GM23248 (cell line): ENCODE data around the gene MORN1. TPM values are rescaled to one million over a fixed set of nuclear protein-coding genes. Genes with fewer than 3 reads are reported as not detected.

Source experiments
- DNase-seq: peaks from one replicate; pipeline ENCODE4 v3.0.0-alpha.2; 2015
- H2AFZ ChIP-seq: fragments of 200-600 bp; sonication (generic); 2 replicates; pipeline ENCODE4 v1.6.1; 2016; ENCODE audit warnings: antibody characterized with exemption
- H3F3A ChIP-seq: fragments of 200-600 bp; sonication (generic); 2 replicates; pipeline ENCODE4 v1.6.1; 2016; ENCODE audit warnings: mild to moderate bottlenecking, antibody characterized with exemption, mixed run types; ENCODE audit not compliant: insufficient read depth
- H3K27ac ChIP-seq: fragments of 200-600 bp; sonication (generic); 2 replicates; pipeline ENCODE4 v1.5.1; 2016; ENCODE audit warnings: mild to moderate bottlenecking
- H3K27me3 ChIP-seq: fragments of 200-600 bp; sonication (generic); replicated peaks from 2 replicates; pipeline ENCODE4 v1.6.1; 2016; ENCODE audit warnings: mild to moderate bottlenecking; ENCODE audit not compliant: insufficient read depth
- H3K36me3 ChIP-seq: fragments of 200-600 bp; sonication (generic); 2 replicates; pipeline ENCODE4 v1.6.1; 2016; ENCODE audit warnings: low read depth, mild to moderate bottlenecking
- H3K4me1 ChIP-seq: fragments of 200-600 bp; sonication (generic); 2 replicates; pipeline ENCODE4 v1.6.1; 2016; ENCODE audit warnings: mild to moderate bottlenecking; ENCODE audit not compliant: insufficient read depth
- H3K4me2 ChIP-seq: fragments of 200-600 bp; sonication (generic); one replicate; pipeline ENCODE4 v1.6.1; 2016; ENCODE audit warnings: mild to moderate bottlenecking; ENCODE audit not compliant: unreplicated experiment
- H3K4me3 ChIP-seq: fragments of 200-600 bp; sonication (generic); 2 replicates; pipeline ENCODE4 v1.5.1; 2016; ENCODE audit warnings: mild to moderate bottlenecking
- H3K79me2 ChIP-seq: fragments of 200-600 bp; sonication (generic); 2 replicates; pipeline ENCODE4 v1.6.1; 2016; ENCODE audit warnings: mild to moderate bottlenecking; ENCODE audit not compliant: insufficient read depth
- H3K9ac ChIP-seq: fragments of 200-600 bp; sonication (generic); 2 replicates; pipeline ENCODE4 v1.6.1; 2016; ENCODE audit warnings: mild to moderate bottlenecking
- H3K9me2 ChIP-seq: fragments of 200-600 bp; sonication (generic); 2 replicates; pipeline ENCODE4 v1.6.1; 2016; ENCODE audit warnings: mixed run types, mild to moderate bottlenecking, moderate library complexity; ENCODE audit not compliant: insufficient read depth
- H3K9me3 ChIP-seq: fragments of 200-600 bp; sonication (generic); one replicate; pipeline ENCODE4 v1.6.1; 2017; ENCODE audit warnings: low read depth
- H4K20me1 ChIP-seq: fragments of 200-600 bp; sonication (generic); 2 replicates; pipeline ENCODE4 v1.6.0; 2016; ENCODE audit not compliant: insufficient read depth
- EZH2 ChIP-seq: fragments of 200-600 bp; sonication (generic); IDR thresholded peaks from 2 replicates; pipeline ENCODE4 v1.6.1; 2018; ENCODE audit warnings: antibody characterized with exemption, mild to moderate bottlenecking; ENCODE audit not compliant: insufficient read depth, poor library complexity, severe bottlenecking
- EZH2phosphoT487 ChIP-seq: fragments of 200-600 bp; sonication (generic); IDR thresholded peaks from 2 replicates; pipeline ENCODE4 v1.6.1; 2018; ENCODE audit warnings: antibody characterized with exemption, moderate library complexity, mild to moderate bottlenecking, low read depth; ENCODE audit not compliant: insufficient read depth
- WGBS, 2 experiments: methylation state at CpG; one replicate each; pipeline ENCODE4 v1.1.6; 2015 to 2017; ENCODE audit warnings: low lambda C conversion rate in 2 of 2, low coverage in 1 of 2; ENCODE audit errors: missing lambda C conversion rate in 2 of 2; 5-methylcytosine and 5-hydroxymethylcytosine counted together
- in situ Hi-C: fragments of 300-500 bp; cut with MboI; formaldehyde crosslinking; loops from 2 replicates; pipeline ENCODE4 v1.15.0; 2020
- polyA plus RNA-seq: library from polyadenylated mRNA; unstranded; fragments of >200 nt; fragmentation: Nextera tagmentation; extraction: Ambion mirVana; gene quantifications from 2 replicates; pipeline ENCODE4 v1.2.1, GENCODE V29; 2016
- total RNA-seq: library from RNA; depleted of rRNA; stranded (reverse); fragments of >200 nt; shearing (Covaris generic); gene quantifications from 2 replicates; pipeline ENCODE4 v1.2.3, GENCODE V29; 2014

Gene MORN1
- total and polyA plus RNA-seq, 2 experiments from 2014 or later: 7.2 to 8.8 TPM

DNA sequence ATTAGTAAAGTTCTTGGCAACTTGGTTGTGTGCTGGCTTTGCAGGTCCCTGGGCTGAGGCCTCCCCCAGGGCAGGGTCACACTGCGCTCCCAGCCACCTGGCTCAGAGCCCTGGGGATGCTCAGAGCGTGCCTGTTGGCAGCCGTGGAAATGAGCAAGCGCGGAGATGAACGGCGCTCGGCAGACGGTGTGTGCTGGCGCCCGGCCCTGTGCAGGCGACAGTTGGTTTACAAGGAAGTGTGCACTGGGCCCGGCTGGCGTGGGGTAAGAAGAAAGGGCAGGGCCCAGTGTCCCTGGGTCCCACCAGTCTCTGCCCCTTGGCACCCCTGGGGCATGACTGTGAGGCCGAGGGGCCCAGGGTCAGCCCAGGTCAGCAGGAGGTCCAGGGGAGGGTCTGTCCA is 46.7 kb upstream of the MORN1 start:
- Histone ChIP-seq H3F3A (no peaks in the 10 kb centered on the region), H4K20me1 (no peaks in the 10 kb centered on the region), H3K36me3 (no peaks in the 10 kb centered on the region), H3K79me2 (no peaks in the 10 kb centered on the region), H3K4me1 (no peaks in the 10 kb centered on the region), H3K9ac (no peak overlapping the region), H3K27me3 (peaks cover 28% of the 10 kb centered on the region), H2AFZ (no peak overlapping the region), H3K9me2 (no peaks in the 10 kb centered on the region), H3K4me2 (no peak overlapping the region), H3K27ac (no peak overlapping the region), H3K9me3 (no peaks in the 10 kb centered on the region), H3K4me3 (no peak overlapping the region)
- WGBS, 2 experiments: 37 to 52% methylated on average over 15 of the region's 15 CpGs
- DNase-seq: peak; percentile 36
- TF ChIP-seq EZH2 (no peak), EZH2phosphoT487 (no peak)
- in situ Hi-C loops: no loop called here

DNA sequence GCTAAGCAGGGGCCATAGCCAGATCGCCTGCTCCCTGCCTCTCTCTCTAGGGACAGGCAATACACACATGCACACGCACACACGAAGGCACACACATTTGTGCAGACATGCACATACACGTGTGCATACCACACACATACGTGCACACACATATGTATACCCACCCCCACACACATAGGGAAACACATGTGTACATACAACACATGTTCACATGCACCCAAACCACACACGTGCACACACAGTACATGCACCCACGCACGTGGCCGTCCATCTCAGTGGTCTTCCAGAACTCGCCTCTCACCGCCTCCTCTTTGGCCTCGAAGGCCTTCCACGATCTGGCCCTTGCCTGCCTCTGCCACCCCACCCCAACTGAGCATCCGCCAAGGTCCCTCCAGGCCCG is 46.3 kb upstream of the MORN1 start:
- Histone ChIP-seq H3K4me2 (no peak overlapping the region), H3K27ac (no peak overlapping the region), H2AFZ (no peak overlapping the region), H4K20me1 (no peaks in the 10 kb centered on the region), H3K9me3 (no peaks in the 10 kb centered on the region), H3F3A (no peaks in the 10 kb centered on the region), H3K36me3 (no peaks in the 10 kb centered on the region), H3K9me2 (no peaks in the 10 kb centered on the region), H3K4me3 (no peak overlapping the region), H3K9ac (no peak overlapping the region), H3K79me2 (no peaks in the 10 kb centered on the region), H3K27me3 (peaks cover 24% of the 10 kb centered on the region), H3K4me1 (no peaks in the 10 kb centered on the region)
- DNase-seq: no peak
- WGBS, 2 experiments: 39 to 44% methylated on average over 15 of the region's 15 CpGs
- no peak for TF ChIP-seq EZH2phosphoT487
- TF ChIP-seq EZH2: no peak
- in situ Hi-C loops: no loop called here

DNA sequence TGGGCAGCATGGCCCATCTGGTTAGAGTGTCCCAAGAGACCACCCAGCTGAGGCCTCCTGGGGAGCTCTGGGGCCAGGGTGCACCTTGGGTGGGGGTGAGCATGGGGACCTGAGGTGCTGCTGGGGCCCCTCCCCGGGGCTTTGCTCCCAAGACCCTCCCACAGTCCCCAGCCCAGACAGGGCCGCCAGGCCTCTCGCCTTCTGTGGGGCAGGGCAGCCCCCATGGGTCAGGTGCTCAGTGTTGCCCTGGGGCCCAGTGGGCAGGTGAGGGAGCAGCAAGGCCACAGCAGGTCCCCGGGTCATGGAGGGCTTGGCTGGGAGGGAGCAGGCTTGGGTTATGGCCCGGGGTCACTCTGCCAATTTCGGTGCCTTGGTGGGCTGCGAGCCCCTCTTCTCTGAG is 45.5 kb upstream of the MORN1 start:
- 65 to 76% methylated on average over 4 to 7 of the region's 7 CpGs for WGBS, 2 experiments
- in situ Hi-C loops: no loop called here
- H3K27me3 ChIP-seq: peaks cover 21% of the 10 kb centered on the region

DNA sequence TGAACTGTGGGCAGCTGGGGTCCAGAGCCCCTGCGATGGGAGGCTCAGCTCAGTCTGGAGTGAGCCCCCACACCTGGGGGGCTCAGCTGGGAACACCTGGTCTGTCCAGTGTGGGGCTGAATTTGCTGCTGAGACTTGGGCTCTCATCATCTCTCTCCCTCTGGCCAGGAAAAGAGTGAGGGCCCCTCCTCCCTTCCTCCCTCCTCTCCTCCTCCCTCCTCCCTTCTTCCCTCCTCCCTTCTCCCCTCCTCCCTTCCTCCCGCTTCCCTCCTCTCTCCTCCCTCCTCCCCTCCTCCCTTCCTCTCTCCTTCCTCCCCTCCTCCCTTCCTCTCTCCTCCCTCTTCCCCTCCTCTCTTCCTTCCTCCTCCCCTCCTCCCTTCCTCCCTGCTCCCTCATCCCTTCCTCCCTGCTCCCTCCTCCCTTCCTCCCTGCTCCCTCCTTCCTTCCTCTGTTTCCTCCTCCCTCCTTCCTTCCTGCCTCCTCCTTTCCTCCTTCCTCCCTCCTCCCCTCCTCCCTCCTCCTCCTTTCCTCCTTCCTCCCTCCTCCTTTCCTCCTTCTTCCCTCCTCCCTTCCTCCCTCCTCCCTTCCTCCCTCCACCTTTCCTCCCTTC is 44.5 kb upstream of the MORN1 start:
- WGBS, 2 experiments: 0% methylated on average over 1 to 2 of the region's 2 CpGs

More for the DNA sequence above, 45.5 kb upstream of the MORN1 start:
- TF ChIP-seq EZH2 (no peak), EZH2phosphoT487 (no peak)
- no peaks in the 10 kb centered on the region for H3K79me2 ChIP-seq
- no peaks in the 10 kb centered on the region for H3K4me1 ChIP-seq
- H2AFZ ChIP-seq: no peak overlapping the region
- DNase-seq: no peak
- no peaks in the 10 kb centered on the region for H3F3A ChIP-seq
- no peak overlapping the region for H3K9ac ChIP-seq
- no peak overlapping the region for H3K27ac ChIP-seq
- no peaks in the 10 kb centered on the region for H3K9me2 ChIP-seq
- no peaks in the 10 kb centered on the region for H3K9me3 ChIP-seq
- no peak overlapping the region for H3K4me3 ChIP-seq
- H3K36me3 ChIP-seq: no peaks in the 10 kb centered on the region
- H4K20me1 ChIP-seq: no peaks in the 10 kb centered on the region
- no peak overlapping the region for H3K4me2 ChIP-seq

More for the DNA sequence above, 44.5 kb upstream of the MORN1 start:
- Histone ChIP-seq H3F3A (no peaks in the 10 kb centered on the region), H3K4me2 (no peak overlapping the region), H4K20me1 (no peaks in the 10 kb centered on the region), H3K79me2 (no peaks in the 10 kb centered on the region), H3K4me3 (no peak overlapping the region), H3K9me2 (no peaks in the 10 kb centered on the region), H3K4me1 (no peaks in the 10 kb centered on the region), H3K9ac (no peak overlapping the region), H3K36me3 (no peaks in the 10 kb centered on the region), H3K27me3 (peaks cover 15% of the 10 kb centered on the region), H3K27ac (no peak overlapping the region), H3K9me3 (no peaks in the 10 kb centered on the region), H2AFZ (no peak overlapping the region)
- TF ChIP-seq EZH2phosphoT487: no peak
- TF ChIP-seq EZH2: no peak
- in situ Hi-C loops: no loop called here
- no peak for DNase-seq
